ENCODE results near the gene GCC2.
"Not testable (repeated sequence)": the region's sequence is repeated elsewhere in the genome, so short reads cannot be mapped to it uniquely, and the experiment has no call there.

The GCC2 gene

GRCh38 chr2:108436976-108437375 is 12.0 kb upstream of the GCC2 start:
- DNase-seq (ENCODE audit: low spot score), result no peak

DNA sequence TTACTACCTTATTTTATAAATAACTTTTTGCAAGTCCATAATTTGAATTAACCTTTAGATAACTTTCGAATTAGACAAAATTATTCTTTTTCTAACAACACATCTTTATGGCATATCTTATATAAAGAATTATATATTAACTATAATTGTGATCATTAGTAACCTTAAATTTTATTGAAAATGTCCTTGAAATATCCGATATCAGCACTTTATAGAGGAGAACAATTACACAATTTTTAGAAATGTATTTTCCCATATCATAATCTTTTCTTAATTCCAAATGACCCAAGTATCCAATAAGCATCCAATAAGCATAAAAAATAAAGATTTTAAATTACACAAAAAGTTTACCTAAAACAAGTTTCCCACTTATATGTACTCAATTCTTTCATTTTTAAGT is 7.3 kb upstream of the GCC2 start:
- no peak for DNase-seq (ENCODE audit: low spot score)

GRCh38 chr2:108444941-108445840 is 3.8 kb upstream of the GCC2 start:
- DNase-seq (ENCODE audit: low spot score), result peak; percentile 94

DNA sequence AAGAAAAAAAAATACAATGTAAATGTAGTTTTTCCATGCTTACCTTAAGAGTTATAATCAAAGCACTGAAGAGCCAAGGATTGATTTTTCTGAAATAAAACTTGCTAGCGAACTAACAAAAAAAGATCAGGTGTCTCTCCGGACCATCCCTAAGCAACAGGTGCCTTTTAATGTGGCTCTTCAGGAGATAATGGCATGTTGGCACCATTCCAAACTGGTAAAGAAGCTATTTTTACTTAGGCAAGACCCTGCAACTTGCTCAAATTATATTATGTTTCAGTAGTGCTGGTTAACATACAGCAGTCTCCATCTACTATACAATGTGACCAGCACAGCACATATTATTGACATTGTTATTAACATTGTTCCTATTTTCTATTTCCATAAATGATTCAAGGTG is 2.3 kb upstream of the GCC2 start:
- DNase-seq (ENCODE audit: low spot score), result peak; percentile 20

- DNase-seq (ENCODE audit: low spot score), result peak; percentile 47
These were observed 894 bp upstream of the GCC2 start for GRCh38 chr2:108447947-108448677.

GRCh38 chr2:108449410-108450130 is 564 bp downstream of the GCC2 start:
- no peak for DNase-seq (ENCODE audit: low spot score)

GRCh38 chr2:108450863-108451262 is 1.9 kb downstream of the GCC2 start:
- no peak for DNase-seq (ENCODE audit: low spot score)

GRCh38 chr2:108451976-108452375 is 3.0 kb downstream of the GCC2 start:
- DNase-seq (ENCODE audit: low spot score), result no peak

DNA sequence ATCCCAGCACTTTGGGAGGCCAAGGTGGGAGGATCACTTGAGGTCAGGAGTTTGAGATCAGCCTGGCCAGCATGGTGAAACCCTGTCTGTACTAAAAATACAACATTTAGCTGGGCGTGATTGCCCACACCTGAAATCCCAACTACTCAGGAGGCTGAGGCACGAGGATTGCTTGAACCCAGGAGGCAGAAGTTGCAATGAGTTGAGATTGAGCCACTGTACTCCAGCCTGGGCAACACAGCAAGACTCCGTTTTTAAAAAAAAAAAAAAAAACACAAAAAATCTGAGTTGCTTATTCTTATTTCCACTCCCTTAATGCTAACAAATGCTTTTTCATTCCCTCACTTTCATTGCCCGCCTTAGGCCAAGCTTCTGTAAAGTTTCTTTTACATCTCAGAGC is 4.5 kb downstream of the GCC2 start:
- not testable (repeated sequence) for DNase-seq (ENCODE audit: low spot score)

DNA sequence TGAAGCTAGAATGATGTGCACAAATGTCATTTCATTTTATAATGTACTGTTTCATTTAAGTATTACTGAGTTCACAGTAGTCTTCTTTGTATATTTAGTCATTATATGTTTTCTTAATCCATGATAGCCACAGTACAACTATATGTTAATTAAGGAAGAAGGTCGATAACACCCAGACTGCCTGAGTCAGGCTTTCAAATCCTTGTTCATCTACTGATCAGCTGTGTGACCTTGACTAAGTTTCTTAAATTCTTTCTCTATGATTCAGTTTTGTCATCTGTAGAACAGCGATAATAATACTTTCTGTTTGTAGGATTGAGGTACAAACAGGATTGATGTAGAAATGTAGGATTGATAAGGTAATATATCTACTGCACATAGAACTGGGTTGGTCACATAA is 5.4 kb downstream of the GCC2 start:
- no peak for DNase-seq (ENCODE audit: low spot score)

DNA sequence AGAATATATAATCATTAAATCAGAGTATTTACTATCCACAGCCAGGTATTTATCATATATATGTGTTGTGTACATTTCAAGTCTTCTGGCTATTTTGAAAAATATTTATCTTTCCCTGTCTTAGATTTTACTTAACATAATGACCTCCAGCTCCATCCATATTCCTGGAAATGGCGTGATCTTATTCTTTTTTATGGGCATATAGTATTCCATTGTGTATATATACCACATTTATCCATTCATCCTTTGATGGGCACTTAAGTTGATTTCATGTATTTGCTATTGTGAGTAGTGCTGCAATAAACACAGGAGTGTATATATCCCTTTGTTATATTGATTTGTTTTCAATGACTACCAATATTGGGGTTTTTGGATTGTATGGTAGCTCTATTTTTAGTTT is 6.6 kb downstream of the GCC2 start:
- no peak for DNase-seq (ENCODE audit: low spot score)

DNA sequence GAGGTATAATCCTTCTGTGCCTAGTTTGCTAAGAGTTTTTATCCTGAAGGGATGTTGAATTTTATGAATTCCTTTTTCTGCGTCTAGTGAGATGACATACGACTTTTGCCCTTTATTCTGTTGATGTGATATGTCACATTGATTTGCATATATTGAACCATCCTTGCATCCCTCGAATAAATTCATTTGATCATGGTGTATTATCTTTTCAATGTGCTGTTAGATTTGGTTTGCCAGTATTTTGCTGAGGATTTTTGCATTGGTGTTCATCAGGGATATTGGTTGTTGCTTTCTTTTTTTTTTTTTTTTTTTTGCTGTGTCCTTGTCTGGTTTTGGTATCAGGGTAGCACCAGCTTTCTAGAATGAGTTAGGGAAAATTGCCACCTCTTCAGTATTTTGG is 9.1 kb downstream of the GCC2 start:
- no peak for DNase-seq (ENCODE audit: low spot score)

DNA sequence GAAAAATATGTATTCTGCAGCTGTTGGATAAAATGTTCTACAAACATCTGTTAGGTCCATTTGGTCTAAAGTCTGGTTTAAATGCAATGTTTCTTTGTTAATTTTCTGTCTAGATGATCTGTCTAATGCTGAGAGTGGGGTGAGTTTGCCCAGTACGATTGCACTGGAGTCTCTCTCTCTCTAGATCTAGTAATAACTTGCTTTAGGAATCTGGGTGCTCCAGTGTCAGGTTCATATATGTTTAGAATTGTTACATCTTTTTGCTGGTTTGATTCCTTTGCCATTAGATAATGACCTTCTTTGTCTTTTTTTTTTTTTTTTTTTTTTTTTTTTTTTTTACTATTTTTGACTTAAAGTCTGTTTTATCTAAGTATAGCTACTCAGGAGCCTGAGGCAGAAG is 10.4 kb downstream of the GCC2 start:
- DNase-seq (ENCODE audit: low spot score), result no peak

GRCh38 chr2:108460345-108461037 is 11.5 kb downstream of the GCC2 start:
- no peak for DNase-seq (ENCODE audit: low spot score)

- DNase-seq (ENCODE audit: low spot score), result no peak
These were observed 28.1 kb downstream of the GCC2 start for GRCh38 chr2:108477099-108477498.

DNA sequence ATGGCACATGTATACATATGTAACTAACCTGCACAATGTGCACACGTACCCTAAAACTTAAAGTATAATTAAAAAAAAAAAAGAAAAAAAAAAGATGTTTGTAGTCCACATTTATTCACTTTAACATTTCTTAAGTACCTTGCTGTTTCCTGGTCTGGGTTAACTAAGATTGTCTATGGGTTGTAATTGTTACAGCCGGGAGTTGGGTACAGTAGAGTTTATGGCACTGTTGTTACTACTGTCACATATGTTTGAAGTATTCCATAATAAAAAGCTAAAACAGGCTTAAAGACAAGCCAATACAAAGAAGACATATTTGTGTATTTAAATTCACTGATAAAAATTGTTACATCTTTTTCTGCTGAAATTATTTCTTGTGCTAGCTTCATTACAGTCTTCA is 36.2 kb downstream of the GCC2 start:
- no peak for DNase-seq (ENCODE audit: low spot score)

DNA sequence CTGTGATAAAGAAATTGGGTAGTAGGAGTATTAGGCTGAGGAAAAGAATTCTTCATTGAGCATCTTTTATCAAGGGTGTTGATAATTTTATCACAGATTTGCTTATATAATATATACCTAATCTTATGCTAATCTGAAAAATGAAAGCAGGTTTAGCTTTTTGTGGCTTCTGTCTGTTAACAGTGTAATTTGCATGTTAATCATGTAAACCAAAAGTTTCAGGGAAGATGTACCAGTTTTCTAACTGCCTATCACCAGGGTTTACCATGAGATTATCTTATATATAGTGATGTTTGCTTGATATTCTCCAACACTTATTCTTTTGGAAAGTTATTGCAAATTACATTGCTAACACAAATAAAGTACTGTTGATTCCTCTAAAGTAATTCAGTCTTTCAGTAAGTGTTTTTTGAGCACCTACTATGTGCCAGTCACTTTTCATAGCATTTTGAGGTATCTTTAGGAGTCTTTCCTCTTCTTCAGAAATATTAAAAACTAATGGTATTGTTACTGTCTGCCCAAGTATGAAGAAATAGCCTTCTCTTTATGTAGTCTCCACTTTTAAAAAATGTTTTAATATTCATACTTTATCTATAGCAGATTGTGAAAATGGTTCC is 41.6 kb downstream of the GCC2 start:
- no peak for DNase-seq (ENCODE audit: low spot score)

GRCh38 chr2:108491848-108492247 is 42.8 kb downstream of the GCC2 start:
- no peak for DNase-seq (ENCODE audit: low spot score)

GRCh38 chr2:108492364-108492763 is 43.4 kb downstream of the GCC2 start:
- DNase-seq (ENCODE audit: low spot score), result no peak

- not testable (repeated sequence) for DNase-seq (ENCODE audit: low spot score)
These were observed 47.2 kb downstream of the GCC2 start for GRCh38 chr2:108496167-108496566.

DNA sequence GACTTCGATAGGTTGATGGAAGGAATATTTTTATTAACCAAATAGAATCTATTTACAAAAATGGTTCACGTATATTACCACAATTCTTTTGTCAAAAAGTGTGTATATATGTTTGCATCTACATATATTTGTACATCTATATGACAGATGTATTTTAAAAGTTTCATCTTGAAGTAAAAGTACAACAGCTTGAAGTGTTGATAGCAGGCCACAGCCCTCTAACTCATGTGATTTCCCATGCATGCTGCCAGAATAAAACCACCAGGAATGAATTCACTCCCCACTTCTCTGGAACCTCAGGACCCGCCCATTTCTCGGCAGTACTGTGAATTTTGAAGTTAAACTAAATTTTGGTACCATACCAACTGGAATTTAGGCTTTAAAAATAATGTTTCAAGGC is 58.6 kb downstream of the GCC2 start:
- DNase-seq (ENCODE audit: low spot score), result not testable (repeated sequence)

Measured in SK-N-DZ (cell line).